HepG2 (cell line): ENCODE measurements around the gene C20orf141. TPM values are rescaled to one million over a fixed set of nuclear protein-coding genes. Genes with fewer than 3 reads are reported as not detected.
"Not testable (repeated sequence)": the region's sequence is repeated elsewhere in the genome, so short reads cannot be mapped to it uniquely, and the experiment has no call there.

Experiments used
- ATAC-seq: fragments of 200-7000 bp; cut with Tn5 transposase; 3 replicates; pipeline ENCODE4 v1.9.1; 2020; ENCODE audit warnings: mild to moderate bottlenecking, moderate library complexity
- BruUV-seq: library from RNA; stranded (reverse); fragments of 400-500 nt; replicated peaks from 2 replicates; lab custom pipeline; 2021; lab: Mats Ljungman, UMichigan
- CTCF ChIA-PET: fragments of 300-600 bp; formaldehyde crosslinking; extraction: SDS; loops from one replicate; lab custom pipeline; 2021; ENCODE audit warnings: low total read pairs, inconsistent platforms, low intra/inter-chr PET ratio; lab: Yijun Ruan, JAX
- POLR2A ChIA-PET: fragments of 350-600 bp; sonication (Branson Sonifier 250); formaldehyde crosslinking; loops from one replicate; lab custom pipeline; 2020; ENCODE audit warnings: antibody characterized with exemption, inconsistent platforms; lab: Yijun Ruan, JAX
- DNase-seq: peaks from one replicate; pipeline ENCODE4 v3.0.0-alpha.2; 2015; ENCODE audit warnings: low spot score
- FAIRE-seq: peaks from 3 replicates; lab custom pipeline; 2011; peaks lifted over from hg19 to GRCh38; lab: Jason Lieb, UNC
- H2AFZ ChIP-seq: one replicate; pipeline ENCODE4 v1.6.1; 2011; ENCODE audit warnings: low read length, inconsistent platforms
- H3K27ac ChIP-seq: fragments of 300-600 bp; 3 replicates; pipeline ENCODE4 v1.8.0; 2011; ENCODE audit warnings: mixed run types, mild to moderate bottlenecking, mixed read lengths, low read length, inconsistent platforms; ENCODE audit not compliant: insufficient read depth; ENCODE audit errors: extremely low read length
- H3K27me3 ChIP-seq, 2 experiments: fragments of 200-600 bp in 1 of 2; 2 replicates in 1 of 2; 3 replicates in 1 of 2; pipeline versions ENCODE4 v1.6.0 to v1.8.0; 2011; ENCODE audit warnings: low read length in 2 of 2, mild to moderate bottlenecking in 2 of 2, moderate library complexity in 2 of 2, inconsistent platforms in 1 of 2; ENCODE audit not compliant: insufficient read depth in 2 of 2, control insufficient read depth in 1 of 2
- H3K36me3 ChIP-seq, 2 experiments: fragments of 200-600 bp in 1 of 2; replicated peaks in 1 of 2; 2 replicates in 1 of 2; 3 replicates in 1 of 2; pipeline versions ENCODE4 v1.5.1 to v1.8.0; 2011; ENCODE audit warnings: low read length in 2 of 2, inconsistent platforms in 1 of 2; ENCODE audit not compliant: insufficient read depth in 2 of 2, control insufficient read depth in 1 of 2
- H3K4me1 ChIP-seq: 2 replicates; pipeline ENCODE4 v1.5.1; 2012; ENCODE audit warnings: low read length, inconsistent platforms; ENCODE audit not compliant: insufficient read depth
- H3K4me2 ChIP-seq: 2 replicates; pipeline ENCODE4 v1.6.0; 2011; ENCODE audit warnings: low read depth, low read length, inconsistent platforms
- H3K4me3 ChIP-seq, 3 experiments: fragments of 200-600 bp in 1 of 3; sonication (generic), shearing (Covaris generic) in 1 of 3; replicated peaks in 1 of 3; 2 replicates each; pipeline ENCODE4 v1.5.1; 2011 to 2016; ENCODE audit warnings: low read length in 3 of 3, inconsistent platforms in 2 of 3, low read depth in 2 of 3, mild to moderate bottlenecking in 2 of 3, control low read depth in 1 of 3, mixed read lengths in 1 of 3; ENCODE audit not compliant: insufficient read depth in 1 of 3
- H3K79me2 ChIP-seq: one replicate; pipeline ENCODE4 v1.6.1; 2011; ENCODE audit warnings: low read length, inconsistent platforms; ENCODE audit not compliant: insufficient read depth
- H3K9ac ChIP-seq: 2 replicates; pipeline ENCODE4 v1.6.0; 2011; ENCODE audit warnings: mild to moderate bottlenecking, low read depth, low read length, inconsistent platforms; ENCODE audit not compliant: insufficient read depth
- H3K9me3 ChIP-seq: 2 replicates; pipeline ENCODE4 v1.5.1; 2012; ENCODE audit warnings: mild to moderate bottlenecking, low read length
- H4K20me1 ChIP-seq: 2 replicates; pipeline ENCODE4 v1.6.0; 2011; ENCODE audit warnings: inconsistent platforms, mild to moderate bottlenecking, low read length, moderate library complexity; ENCODE audit not compliant: insufficient read depth
- CEBPB ChIP-seq: IDR thresholded peaks from 2 replicates; pipeline ENCODE4 v1.6.1; 2011; ENCODE audit warnings: low read depth, low read length, improper control_type of control experiment, borderline replicate concordance
- ETV6 ChIP-seq: sonication (generic); formaldehyde crosslinking; conservative IDR thresholded peaks from 2 replicates; pipeline ENCODE4 v1.4.0; 2020; ENCODE audit warnings: missing genetic modification reagents
- KDM4B ChIP-seq: sonication (generic); formaldehyde crosslinking; IDR thresholded peaks from 2 replicates; pipeline ENCODE4 v1.4.0; 2020; ENCODE audit warnings: missing genetic modification reagents
- RBM39 ChIP-seq: fragments of 200-400 bp; formaldehyde crosslinking; IDR thresholded peaks from one replicate; pipeline ENCODE4 v1.6.1; 2018; ENCODE audit warnings: antibody characterized with exemption, mild to moderate bottlenecking, low read depth, low read length; ENCODE audit not compliant: poor library complexity, severe bottlenecking
- RFX3 ChIP-seq: IDR thresholded peaks from 2 replicates; pipeline ENCODE4 v1.6.1; 2016; ENCODE audit warnings: missing biosample characterization, missing genetic modification reagents
- WGBS: methylation state at CpG from one replicate; pipeline ENCODE4 v1.1.6; 2017; ENCODE audit warnings: low lambda C conversion rate; 5-methylcytosine and 5-hydroxymethylcytosine counted together
- in situ Hi-C: cut with HindIII; loops from 2 replicates; pipeline ENCODE4 v1.10.0; 2017; ENCODE audit warnings: low pct_unique_long_range_greater_than_20kb; ENCODE audit not compliant: extremely low pct_ligation_motif_present
- intact Hi-C: fragments of 100-400 bp; cut with micrococcal nuclease; formaldehyde crosslinking; loops from one replicate; pipeline ENCODE4 v1.10.0; 2022; ENCODE audit not compliant: unreplicated experiment
- polyA plus RNA-seq, 8 experiments: library from polyadenylated mRNA; depleted of rRNA in 3 of 8; stranded (reverse) in 7 of 8; unstranded in 1 of 8; fragments of >200 nt; fragmentation: Illumina TruSeq in 4 of 8; extraction: Trizol in 4 of 8; gene quantifications; 2 replicates each; pipeline versions ENCODE4 v1.2.1 to v1.2.3, GENCODE V29; 2011 to 2016; ENCODE audit warnings: low read depth in 4 of 8, missing spikeins in 1 of 8, mixed read lengths in 1 of 8; ENCODE audit not compliant: insufficient read depth in 1 of 8
- total RNA-seq, 5 experiments: library from RNA; depleted of rRNA; stranded (reverse); fragments of >200 nt; fragmentation: Illumina TruSeq; extraction: Trizol; gene quantifications; 2 replicates each; pipeline ENCODE4 v1.2.3, GENCODE V29; 2016; ENCODE audit warnings: low read depth in 1 of 5
- TF ChIP-seq, protein P1 (sequence below): sonication (generic); formaldehyde crosslinking; IDR thresholded peaks from 2 replicates; pipeline ENCODE4 v1.8.1; 2023; ENCODE audit warnings: mild to moderate bottlenecking, missing genetic modification reagents

The C20orf141 gene
- total and polyA plus RNA-seq, 2 of the 13 experiments (the other 11 are each of a cell fraction or from before 2014, with no cell fraction given): not detected

DNA sequence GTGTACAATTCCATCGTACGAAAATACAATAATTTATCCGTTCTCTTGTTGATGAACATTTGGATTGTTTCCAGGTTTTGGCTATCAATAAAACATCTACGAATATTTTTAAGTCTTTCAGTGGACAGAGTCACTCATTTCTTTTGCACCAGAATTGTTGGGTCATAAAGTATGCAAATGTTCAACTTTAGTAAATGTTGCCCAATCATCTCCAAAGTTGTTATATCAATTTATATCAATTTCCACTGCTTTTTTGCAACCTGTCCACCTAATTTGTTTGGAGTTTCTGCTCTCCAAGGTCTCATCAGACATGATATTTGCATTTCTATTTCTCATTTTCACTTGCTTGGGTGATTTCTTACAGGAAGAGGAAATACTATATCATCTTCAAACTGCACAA is 11.9 kb downstream of the C20orf141 start:
- 45% methylated on average over 4 of the region's 4 CpGs for WGBS
- DNase-seq: no peak
- Histone ChIP-seq H4K20me1 (no peaks in the 10 kb centered on the region), H3K27me3 (peaks cover 6 to 15% of the 10 kb centered on the region in 2 experiments; a peak in 4 of 5 replicates), H3K9me3 (no peaks in the 10 kb centered on the region), H3K4me1 (no peaks in the 10 kb centered on the region), H3K9ac (no peak overlapping the region), H3K4me3 (no peak overlapping the region), H2AFZ (no peak overlapping the region), H3K36me3 (no peaks in the 10 kb centered on the region), H3K4me2 (no peak overlapping the region), H3K79me2 (no peaks in the 10 kb centered on the region), H3K27ac (no peak overlapping the region)
- POLR2A ChIA-PET: no interaction called here
- CTCF ChIA-PET: no interaction called here
- in situ Hi-C loops: no loop called here
- intact Hi-C loops: no loop called here
- ATAC-seq: no peak
- no TSS peak for BruUV-seq
- TF ChIP-seq RBM39 (no peak), CEBPB (peak; percentile 51; the same call in 1 of the 2 replicates), ETV6 (no peak), KDM4B (CRISPR knock-in tag) (no peak)
- no peak for FAIRE-seq

DNA sequence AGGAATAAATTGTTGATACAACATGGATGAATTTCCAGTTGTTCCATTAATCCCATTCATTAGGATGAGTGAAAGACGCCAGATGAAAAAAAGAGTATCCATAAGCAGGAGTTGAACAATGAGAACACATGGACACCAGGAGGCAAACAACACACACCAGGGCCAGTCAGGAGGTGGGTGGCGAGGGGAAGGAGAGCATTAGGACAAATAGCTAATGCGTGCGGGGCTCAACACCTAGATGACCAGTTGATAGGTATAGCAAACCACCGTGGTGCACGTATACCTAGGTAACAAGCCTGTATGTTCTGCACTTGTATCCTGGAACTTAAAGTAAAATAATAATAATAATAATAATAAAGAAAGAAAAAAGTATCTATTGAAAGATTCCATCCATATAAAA is 14.6 kb downstream of the C20orf141 start:
- no TSS peak for BruUV-seq
- WGBS: 35% methylated on average over 6 of the region's 6 CpGs
- no peak for DNase-seq
- H3K27me3 ChIP-seq: peaks cover 2 to 10% of the 10 kb centered on the region in 2 experiments; a peak in 4 of 5 replicates
- TF ChIP-seq, protein P1, sequence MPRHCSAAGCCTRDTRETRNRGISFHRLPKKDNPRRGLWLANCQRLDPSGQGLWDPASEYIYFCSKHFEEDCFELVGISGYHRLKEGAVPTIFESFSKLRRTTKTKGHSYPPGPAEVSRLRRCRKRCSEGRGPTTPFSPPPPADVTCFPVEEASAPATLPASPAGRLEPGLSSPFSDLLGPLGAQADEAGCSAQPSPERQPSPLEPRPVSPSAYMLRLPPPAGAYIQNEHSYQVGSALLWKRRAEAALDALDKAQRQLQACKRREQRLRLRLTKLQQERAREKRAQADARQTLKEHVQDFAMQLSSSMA (CRISPR knock-in tag): no peak
- no peak for TF ChIP-seq RFX3 (CRISPR knock-in tag)
- TF ChIP-seq, all 625 proteins: peak for 0
- Histone ChIP-seq H3K4me3 (no peak overlapping the region), H3K36me3 (no peaks in the 10 kb centered on the region), H4K20me1 (no peaks in the 10 kb centered on the region), H3K27ac (no peak overlapping the region), H3K9ac (no peak overlapping the region), H2AFZ (no peak overlapping the region), H3K79me2 (no peaks in the 10 kb centered on the region), H3K4me1 (no peaks in the 10 kb centered on the region), H3K9me3 (no peaks in the 10 kb centered on the region), H3K4me2 (no peak overlapping the region)
- CTCF ChIA-PET: no interaction called here
- in situ Hi-C loops: no loop called here
- POLR2A ChIA-PET: no interaction called here
- FAIRE-seq: no peak
- intact Hi-C loops: no loop called here
- no peak; the same call in 2 of the 3 replicates for ATAC-seq

DNA sequence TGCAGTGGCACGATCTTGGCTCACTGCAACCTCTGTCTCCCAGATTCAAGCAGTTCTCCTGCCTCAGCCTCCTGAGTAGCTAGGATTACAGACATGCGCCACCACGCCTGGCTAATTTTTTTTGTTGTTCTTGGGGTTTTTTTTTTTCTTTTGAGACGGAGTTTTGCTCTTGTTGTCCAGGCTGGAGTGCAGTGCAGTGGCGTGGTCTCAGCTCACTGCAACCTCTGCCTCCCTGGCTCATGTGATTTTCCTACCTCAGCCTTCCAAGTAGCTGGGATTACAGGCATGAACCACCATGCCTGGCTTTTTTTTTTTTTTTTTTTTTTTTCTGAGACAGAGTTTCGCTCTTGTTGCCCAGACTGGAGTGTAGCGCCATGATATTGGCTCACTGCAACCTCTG is 16.4 kb downstream of the C20orf141 start:
- H3K27me3 ChIP-seq, H3K4me3 ChIP-seq, DNase-seq, ATAC-seq, H3K9me3 ChIP-seq, H4K20me1 ChIP-seq, intact Hi-C loops, H3K79me2 ChIP-seq, H3K4me2 ChIP-seq, H2AFZ ChIP-seq, FAIRE-seq, H3K36me3 ChIP-seq, CTCF ChIA-PET, H3K9ac ChIP-seq, H3K27ac ChIP-seq, in situ Hi-C loops, BruUV-seq: not testable (repeated sequence)
- H3K4me1 ChIP-seq: peaks cover 11% of the 10 kb centered on the region
- 64% methylated on average over 7 of the region's 7 CpGs for WGBS
- POLR2A ChIA-PET: interaction anchor here (1.6 kb wide), 1 partner anchor 9 kb away, joined by 4 read pairs; the partner anchor contains the start of genes PCED1A and VPS16
